DMS53 (cell line): Measurements from ENCODE around the gene SSC5D.
A peak's percentile ranks its signal among the peaks of the same experiment; 100 is the strongest.
"Not testable (repeated sequence)": the region's sequence is repeated elsewhere in the genome, so short reads cannot be mapped to it uniquely, and the experiment has no call there.

ENCODE experiments used
- DNase-seq: peaks from one replicate; lab custom pipeline; 2025; lab: John Stamatoyannopoulos, UW

Gene SSC5D

GRCh38 chr19:55487924-55488687, at the start of gene SSC5D:
TSS of gene SSC5D (plus strand) at chr19:55488436. CDS start at chr19:55488590, 154 bp downstream.
- peak; percentile 50 for DNase-seq

GRCh38 chr19:55439052-55439451, 49.2 kb upstream of the SSC5D start:
- no peak for DNase-seq

- DNase-seq = peak; percentile 43
Observed at GRCh38 chr19:55440411-55441105, 47.7 kb upstream of the SSC5D start.

GRCh38 chr19:55441319-55441691, 46.9 kb upstream of the SSC5D start:
- DNase-seq = peak; percentile 48

- peak; percentile 81 for DNase-seq
Observed at GRCh38 chr19:55441692-55442321, 46.4 kb upstream of the SSC5D start.

- peak; percentile 85 for DNase-seq
Observed at GRCh38 chr19:55442372-55442961, 45.8 kb upstream of the SSC5D start.

- peak; percentile 54 for DNase-seq
Observed at GRCh38 chr19:55443045-55443823, 45.0 kb upstream of the SSC5D start, which contains the start of gene SHISA7. TSS of gene SHISA7 (minus strand) at chr19:55443300. CDS start at chr19:55442863, 437 bp downstream.

- no peak for DNase-seq
Observed at GRCh38 chr19:55443824-55444480, 44.3 kb upstream of the SSC5D start.

GRCh38 chr19:55444646-55445045, 43.6 kb upstream of the SSC5D start:
- no peak for DNase-seq

- DNase-seq = no peak
Observed at GRCh38 chr19:55446060-55446459, 42.2 kb upstream of the SSC5D start.

- peak; percentile 91 for DNase-seq
Observed at GRCh38 chr19:55447421-55448174, 40.6 kb upstream of the SSC5D start.

GRCh38 chr19:55448175-55448490, 40.1 kb upstream of the SSC5D start:
- not testable (repeated sequence) for DNase-seq

- DNase-seq = no peak
Observed at GRCh38 chr19:55449469-55449868, 38.8 kb upstream of the SSC5D start.

- DNase-seq = peak; percentile 58
Observed at GRCh38 chr19:55451163-55451964, 36.9 kb upstream of the SSC5D start.

- DNase-seq = peak; percentile 59
Observed at GRCh38 chr19:55451965-55452748, 36.1 kb upstream of the SSC5D start.

- DNase-seq = peak; percentile 93
Observed at GRCh38 chr19:55452749-55453346, 35.4 kb upstream of the SSC5D start.

- peak; percentile 50 for DNase-seq
Observed at GRCh38 chr19:55453511-55454260, 34.5 kb upstream of the SSC5D start.

GRCh38 chr19:55454787-55455243, 33.4 kb upstream of the SSC5D start:
- DNase-seq = peak; percentile 81
